ENCODE measurements around the gene TIFAB.

Gene TIFAB

DNA sequence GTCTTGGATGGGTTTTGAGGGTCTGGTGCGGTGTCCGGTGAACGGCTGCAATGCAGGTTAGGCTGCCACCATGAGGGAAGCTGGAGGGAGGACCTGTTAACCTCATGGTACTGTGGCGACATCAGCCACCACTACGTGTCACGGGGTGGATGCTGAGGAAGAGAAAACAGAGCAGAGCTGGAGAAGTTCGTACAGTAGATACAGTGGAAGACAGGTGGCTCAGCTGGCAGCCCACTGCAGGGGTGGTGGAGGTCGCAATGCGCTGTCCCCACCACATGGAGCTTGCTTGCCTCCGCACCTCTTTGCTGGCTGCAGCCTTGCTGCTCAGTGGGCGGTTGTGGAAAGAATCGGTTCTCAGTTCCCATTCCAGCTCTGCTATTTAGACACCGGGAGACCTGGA is 7.8 kb downstream of the TIFAB start:
- H3K4me3 ChIP-seq (ENCODE audit: low read length): no peak overlapping the region
- TF ChIP-seq, protein P1, sequence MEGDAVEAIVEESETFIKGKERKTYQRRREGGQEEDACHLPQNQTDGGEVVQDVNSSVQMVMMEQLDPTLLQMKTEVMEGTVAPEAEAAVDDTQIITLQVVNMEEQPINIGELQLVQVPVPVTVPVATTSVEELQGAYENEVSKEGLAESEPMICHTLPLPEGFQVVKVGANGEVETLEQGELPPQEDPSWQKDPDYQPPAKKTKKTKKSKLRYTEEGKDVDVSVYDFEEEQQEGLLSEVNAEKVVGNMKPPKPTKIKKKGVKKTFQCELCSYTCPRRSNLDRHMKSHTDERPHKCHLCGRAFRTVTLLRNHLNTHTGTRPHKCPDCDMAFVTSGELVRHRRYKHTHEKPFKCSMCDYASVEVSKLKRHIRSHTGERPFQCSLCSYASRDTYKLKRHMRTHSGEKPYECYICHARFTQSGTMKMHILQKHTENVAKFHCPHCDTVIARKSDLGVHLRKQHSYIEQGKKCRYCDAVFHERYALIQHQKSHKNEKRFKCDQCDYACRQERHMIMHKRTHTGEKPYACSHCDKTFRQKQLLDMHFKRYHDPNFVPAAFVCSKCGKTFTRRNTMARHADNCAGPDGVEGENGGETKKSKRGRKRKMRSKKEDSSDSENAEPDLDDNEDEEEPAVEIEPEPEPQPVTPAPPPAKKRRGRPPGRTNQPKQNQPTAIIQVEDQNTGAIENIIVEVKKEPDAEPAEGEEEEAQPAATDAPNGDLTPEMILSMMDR (IDR thresholded peaks at IDR 0.05; ENCODE audit: insufficient read depth, low read depth, low read length, missing control alignments): no peak
- no peak for DNase-seq (ENCODE audit: low read depth)

DNA sequence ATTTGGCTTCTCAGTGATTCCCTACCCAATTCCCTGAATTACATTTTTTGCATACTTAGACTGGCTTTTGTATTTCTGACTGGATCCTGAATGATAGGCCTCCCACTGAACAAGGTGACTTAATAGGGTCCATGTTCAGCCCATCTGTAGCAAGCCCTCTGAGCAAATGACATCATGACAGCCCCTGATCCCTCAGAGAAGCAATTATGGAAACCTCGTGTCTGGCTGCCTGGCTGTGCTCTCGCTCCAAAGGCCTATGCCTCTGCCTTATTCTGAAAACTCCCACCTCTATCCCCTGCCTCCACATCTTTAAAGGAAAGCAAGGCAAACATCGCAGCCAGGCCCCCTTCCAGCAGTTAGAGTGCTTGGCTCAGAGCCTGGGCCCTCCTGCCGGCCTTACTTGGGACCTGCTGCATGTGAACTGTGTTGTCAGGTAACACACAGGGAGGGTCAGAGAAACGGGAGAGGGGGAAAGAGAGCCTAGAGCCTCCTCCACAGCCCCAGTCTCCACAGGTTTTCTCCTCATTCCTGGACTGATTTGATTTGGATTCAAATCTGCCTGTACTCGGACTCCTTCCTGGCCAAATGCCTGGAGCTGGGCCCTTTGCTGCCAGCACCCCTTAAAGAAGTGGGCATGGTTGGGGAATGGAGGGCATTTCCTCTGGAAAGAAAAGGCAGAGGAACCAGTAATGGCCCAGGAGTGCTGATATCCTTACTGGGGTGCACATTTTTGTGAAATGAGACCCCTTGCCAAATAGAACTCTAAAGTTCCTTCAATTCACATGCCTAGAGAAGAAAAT is 8.8 kb downstream of the TIFAB start:
- no peak overlapping the region for H3K4me3 ChIP-seq (ENCODE audit: low read length)
- TF ChIP-seq, protein P1 (IDR thresholded peaks at IDR 0.05; ENCODE audit: insufficient read depth, low read depth, low read length, missing control alignments): no peak
- DNase-seq (ENCODE audit: low read depth): no peak

DNA sequence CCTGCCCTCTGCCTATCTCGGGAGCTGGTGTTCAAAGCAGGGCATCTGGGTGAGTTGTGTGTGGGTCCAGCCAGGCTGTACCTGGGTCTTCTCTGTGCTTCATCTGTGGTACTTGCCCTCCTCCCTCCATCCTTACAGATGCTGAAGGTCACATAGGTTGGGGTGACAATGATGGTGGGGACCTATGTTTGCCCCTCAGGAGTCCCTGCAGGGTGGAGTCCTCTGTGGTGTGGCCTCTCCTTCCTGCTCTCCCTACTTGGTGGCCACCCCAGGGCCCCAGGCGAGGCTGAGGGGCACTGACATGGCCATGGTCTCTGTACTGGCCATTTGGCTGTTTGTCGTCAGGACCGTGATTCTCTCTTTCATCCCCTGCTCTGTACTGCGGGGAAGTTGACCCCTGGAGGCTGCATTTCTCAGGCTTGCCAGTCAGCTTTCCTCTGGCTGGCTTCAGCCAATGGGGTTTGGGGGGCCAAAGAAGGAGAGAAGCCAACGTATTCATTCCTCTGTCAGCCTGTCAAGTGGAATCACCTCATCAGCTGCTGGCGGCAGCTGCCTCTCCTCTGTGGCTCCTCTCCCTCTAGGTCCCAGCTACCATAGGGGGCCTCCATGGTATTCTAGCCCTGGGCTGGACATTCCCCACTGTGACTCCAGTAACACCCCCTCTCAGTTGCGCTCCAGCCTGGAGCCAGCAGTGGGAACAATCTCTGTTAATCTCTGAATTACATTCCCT is 9.6 kb downstream of the TIFAB start:
- TF ChIP-seq, protein P1 (IDR thresholded peaks at IDR 0.05; ENCODE audit: insufficient read depth, low read depth, low read length, missing control alignments): no peak
- H3K4me3 ChIP-seq (ENCODE audit: low read length): no peak overlapping the region
- no peak for DNase-seq (ENCODE audit: low read depth)

DNA sequence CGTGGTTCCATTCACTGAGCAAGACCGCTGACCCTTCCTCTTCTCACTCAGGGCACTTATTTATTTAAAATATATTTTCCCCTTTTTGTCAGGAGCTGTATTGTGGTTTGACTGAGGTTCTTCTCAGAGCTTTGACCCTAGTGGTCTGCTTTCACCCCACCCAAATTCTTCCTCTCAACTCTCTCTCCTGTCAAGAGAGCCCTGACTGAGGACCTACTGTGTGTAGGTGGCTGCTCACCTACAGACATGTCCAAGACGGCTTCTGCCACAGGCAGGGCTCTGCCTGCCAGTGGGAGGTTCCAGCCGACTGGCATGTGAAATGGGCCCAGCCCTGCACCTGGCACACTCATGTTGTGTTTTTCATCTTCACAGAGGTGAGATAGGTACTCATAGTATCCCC is 10.2 kb downstream of the TIFAB start:
- H3K4me3 ChIP-seq (ENCODE audit: low read length): no peak overlapping the region
- no peak for DNase-seq (ENCODE audit: low read depth)
- TF ChIP-seq, protein P1 (IDR thresholded peaks at IDR 0.05; ENCODE audit: insufficient read depth, low read depth, low read length, missing control alignments): no peak

DNA sequence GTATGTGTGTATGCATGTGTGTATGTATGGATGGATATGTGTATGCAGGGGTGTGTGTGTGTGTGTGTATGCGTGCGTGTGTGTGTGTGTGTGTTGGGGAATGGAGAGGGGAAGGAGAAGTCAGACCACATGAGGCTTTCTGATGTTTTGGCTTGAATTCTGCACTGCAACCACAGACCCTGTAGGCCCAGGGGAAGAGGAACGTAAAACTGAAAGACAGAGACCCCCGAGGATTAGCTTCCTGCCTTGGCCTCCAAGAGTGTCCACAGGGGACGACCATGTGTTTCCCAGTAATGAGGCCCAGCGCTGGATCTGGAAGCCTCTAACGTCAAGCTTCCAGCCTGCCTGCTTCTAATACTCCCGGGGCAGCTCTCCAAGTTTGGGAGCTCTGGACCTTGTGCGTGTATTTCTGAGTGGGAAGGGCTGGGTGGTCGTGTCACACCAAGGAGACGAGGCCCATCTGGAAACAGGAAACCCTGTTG is 10.8 kb downstream of the TIFAB start:
- H3K4me3 ChIP-seq (ENCODE audit: low read length): no peak overlapping the region
- TF ChIP-seq, protein P1 (IDR thresholded peaks at IDR 0.05; ENCODE audit: insufficient read depth, low read depth, low read length, missing control alignments): no peak
- no peak for DNase-seq (ENCODE audit: low read depth)

DNA sequence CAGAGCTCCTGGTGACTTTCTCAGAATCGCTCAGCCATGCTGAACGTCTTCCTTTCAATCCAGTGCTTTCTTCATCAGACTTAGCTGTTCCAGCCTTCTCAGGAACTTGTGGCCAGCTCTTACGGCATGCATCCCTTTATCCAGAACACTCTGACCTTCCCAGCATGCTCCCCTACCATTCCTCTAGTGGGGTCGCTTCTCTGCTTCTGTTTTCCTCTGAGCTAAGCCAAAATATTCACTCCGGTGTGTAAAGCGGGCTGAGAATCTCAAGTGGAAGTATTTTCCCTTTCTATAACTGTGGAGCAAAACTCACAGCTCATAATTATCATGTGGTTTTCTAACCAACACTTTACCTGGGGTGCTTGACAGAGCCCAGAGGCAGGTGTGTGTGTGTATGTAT is 11.2 kb downstream of the TIFAB start:
- no peak overlapping the region for H3K4me3 ChIP-seq (ENCODE audit: low read length)
- TF ChIP-seq, protein P1 (IDR thresholded peaks at IDR 0.05; ENCODE audit: insufficient read depth, low read depth, low read length, missing control alignments): no peak
- DNase-seq (ENCODE audit: low read depth): no peak
